Stomach (tissue), 9 donors: ENCODE data around the gene LYVE1. TPM values are rescaled to one million over a fixed set of nuclear protein-coding genes. Genes with fewer than 3 reads are reported as not detected.

Experiments used
- DNase-seq, 2 donors: peaks; one replicate each; pipeline versions ENCODE4 v3.0.0 to v3.0.0-alpha.2; 2013 to 2019
- H3K27ac ChIP-seq, 5 donors: fragments of 200-600 bp in 4 of 5; sonication (generic) in 4 of 5; one replicate each; pipeline ENCODE4 v1.5.1; 2013 to 2019; ENCODE audit warnings: mild to moderate bottlenecking in 1 of 5, moderate library complexity in 1 of 5
- H3K27me3 ChIP-seq, 3 donors: fragments of 200-600 bp; sonication (generic); one replicate each; pipeline ENCODE4 v1.5.1; 2017 to 2019; ENCODE audit warnings: mixed run types in 1 of 3
- H3K36me3 ChIP-seq, 4 donors: fragments of 200-600 bp; sonication (generic); 1 replicate in 3 of 4; 2 replicates in 1 of 4; pipeline ENCODE4 v1.5.1; 2016 to 2019
- H3K4me1 ChIP-seq, 4 donors: fragments of 200-600 bp; sonication (generic); one replicate each; pipeline ENCODE4 v1.5.1; 2016 to 2019
- H3K4me3 ChIP-seq, 4 donors: fragments of 200-600 bp; sonication (generic) in 3 of 4; one replicate each; pipeline ENCODE4 v1.5.1; 2016 to 2019; ENCODE audit warnings: mild to moderate bottlenecking in 1 of 4
- H3K9me3 ChIP-seq, 4 donors: fragments of 200-600 bp; sonication (generic); one replicate each; pipeline ENCODE4 v1.5.1; 2016 to 2019
- EP300 ChIP-seq: sonication (generic); formaldehyde crosslinking; IDR thresholded peaks from one replicate; pipeline ENCODE4 v1.6.1; 2017; ENCODE audit warnings: antibody characterized with exemption
- POLR2A ChIP-seq, 4 donors: fragments of 450-650 bp; IDR thresholded peaks; one replicate each; pipeline ENCODE4 v1.6.1; 2016; ENCODE audit warnings: antibody characterized with exemption in 4 of 4, control low read depth in 2 of 4, mild to moderate bottlenecking in 1 of 4, moderate library complexity in 1 of 4
- POLR2AphosphoS5 ChIP-seq, 3 donors: sonication (generic); formaldehyde crosslinking; IDR thresholded peaks; one replicate each; pipeline ENCODE4 v1.6.1; 2016; ENCODE audit warnings: antibody characterized with exemption in 3 of 3
- WGBS, 5 donors: extraction: QIAGEN DNeasy Blood & Tissue Kit in 3 of 5; methylation state at CpG; one replicate each; pipeline versions ENCODE4 v1.1.5 to v1.1.7; 2013 to 2018; 5-methylcytosine and 5-hydroxymethylcytosine counted together
- intact Hi-C: fragments of 100-400 bp; cut with DNase I; formaldehyde crosslinking; loops from one replicate; pipeline ENCODE4 v1.15.1; 2023; ENCODE audit warnings: low total_unique reads
- polyA plus RNA-seq, 3 donors: library from polyadenylated mRNA; stranded (reverse); fragments of 200-250 nt; gene quantifications; one replicate each; pipeline ENCODE4 v1.2.3, GENCODE V29; 2013
- total RNA-seq, 5 donors: library from RNA; depleted of rRNA; stranded (reverse); fragments of >200 nt; gene quantifications; one replicate each; pipeline versions ENCODE4 v1.1.0 to v1.2.3, GENCODE V29; 2014 to 2016
- TF ChIP-seq, protein P1 (sequence below), 7 experiments: fragments of 450-650 bp in 4 of 7; fragments of 200-600 bp in 3 of 7; sonication (generic) in 3 of 7; IDR thresholded peaks; one replicate each; pipeline ENCODE4 v1.5.1; 2016 to 2019; ENCODE audit warnings: antibody characterized with exemption in 7 of 7, control low read depth in 2 of 7, mild to moderate bottlenecking in 1 of 7
- donor health status: healthy with polysubstance abuse.
- donor health status: Bipolar disorder and iron deficiency.
- donor health status: healthy.

The LYVE1 gene
- total and polyA plus RNA-seq, 8 donors: 5.2 to 149 (median 12.6) TPM

DNA sequence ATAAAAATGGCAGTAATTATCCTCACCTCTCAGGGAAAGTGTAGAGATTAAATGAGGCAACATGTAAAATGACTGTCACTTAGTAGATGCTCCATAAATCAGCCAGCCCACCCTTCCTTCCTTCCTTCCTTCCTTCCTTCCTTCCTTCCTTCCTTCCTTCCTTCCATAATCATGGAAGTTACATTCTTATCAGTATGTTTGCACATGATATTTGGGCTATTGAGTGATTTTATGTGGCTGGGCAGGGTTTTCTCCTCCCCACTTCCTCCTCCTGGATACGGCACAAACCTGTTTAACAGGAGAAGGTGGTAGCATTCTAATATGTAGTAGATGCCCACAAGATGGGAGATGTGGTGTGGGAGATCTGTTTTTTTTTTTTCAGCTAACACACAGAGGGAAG, 11.9 kb downstream of the LYVE1 start:
- H3K27me3 ChIP-seq: no peaks in the 10 kb centered on the region
- peaks cover 0 to 5% (median 2%) of the 10 kb centered on the region in 4 donors for H3K9me3 ChIP-seq
- no peaks in the 10 kb centered on the region for H3K4me1 ChIP-seq
- 15 to 46% (median 32%) methylated on average over 1 of the region's 1 CpG for WGBS, 5 donors
- TF ChIP-seq POLR2AphosphoS5 (IDR thresholded peaks at IDR 0.05): no peak
- TF ChIP-seq POLR2A (IDR thresholded peaks at IDR 0.05): no peak
- TF ChIP-seq, protein P1, sequence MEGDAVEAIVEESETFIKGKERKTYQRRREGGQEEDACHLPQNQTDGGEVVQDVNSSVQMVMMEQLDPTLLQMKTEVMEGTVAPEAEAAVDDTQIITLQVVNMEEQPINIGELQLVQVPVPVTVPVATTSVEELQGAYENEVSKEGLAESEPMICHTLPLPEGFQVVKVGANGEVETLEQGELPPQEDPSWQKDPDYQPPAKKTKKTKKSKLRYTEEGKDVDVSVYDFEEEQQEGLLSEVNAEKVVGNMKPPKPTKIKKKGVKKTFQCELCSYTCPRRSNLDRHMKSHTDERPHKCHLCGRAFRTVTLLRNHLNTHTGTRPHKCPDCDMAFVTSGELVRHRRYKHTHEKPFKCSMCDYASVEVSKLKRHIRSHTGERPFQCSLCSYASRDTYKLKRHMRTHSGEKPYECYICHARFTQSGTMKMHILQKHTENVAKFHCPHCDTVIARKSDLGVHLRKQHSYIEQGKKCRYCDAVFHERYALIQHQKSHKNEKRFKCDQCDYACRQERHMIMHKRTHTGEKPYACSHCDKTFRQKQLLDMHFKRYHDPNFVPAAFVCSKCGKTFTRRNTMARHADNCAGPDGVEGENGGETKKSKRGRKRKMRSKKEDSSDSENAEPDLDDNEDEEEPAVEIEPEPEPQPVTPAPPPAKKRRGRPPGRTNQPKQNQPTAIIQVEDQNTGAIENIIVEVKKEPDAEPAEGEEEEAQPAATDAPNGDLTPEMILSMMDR (IDR thresholded peaks at IDR 0.05): no peak
- TF ChIP-seq EP300: no peak
- no peak overlapping the region for H3K4me3 ChIP-seq
- no peak overlapping the region for H3K27ac ChIP-seq
- peaks cover 0 to 5% (median 0%) of the 10 kb centered on the region in 4 donors for H3K36me3 ChIP-seq
- peak in 1 of 2 donors; percentile 39 for DNase-seq
- intact Hi-C loops: no loop called here

DNA sequence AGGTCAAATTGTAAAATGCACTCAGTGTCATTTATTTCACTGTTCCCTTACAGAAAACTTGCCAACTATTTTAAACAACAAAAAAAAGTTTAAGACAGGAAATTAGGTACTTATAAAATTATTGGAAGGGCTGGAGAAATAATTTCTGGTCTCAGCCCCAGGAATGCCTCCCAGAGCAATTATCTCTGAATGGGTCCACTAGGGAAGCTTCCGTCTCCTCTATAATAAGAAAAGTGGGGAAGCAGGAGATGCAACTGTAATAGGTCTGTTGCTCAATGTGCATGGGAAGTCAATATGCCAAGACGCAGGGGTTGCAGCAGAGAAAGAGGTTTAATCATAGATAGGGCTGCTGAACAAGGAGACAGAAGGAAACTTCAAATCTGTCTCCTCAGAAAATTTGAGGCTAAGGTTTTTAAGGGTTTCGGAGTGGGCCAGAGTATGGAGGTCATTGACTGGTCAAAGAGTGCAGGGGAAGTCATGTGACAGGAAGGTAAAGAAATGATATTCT, 16.6 kb downstream of the LYVE1 start:
- 92 to 97% (median 94%) methylated on average over 3 of the region's 3 CpGs for WGBS, 5 donors
- Histone ChIP-seq H3K4me1 (no peaks in the 10 kb centered on the region), H3K9me3 (peaks cover 0 to 5% (median 2%) of the 10 kb centered on the region in 4 donors), H3K27ac (no peak overlapping the region), H3K27me3 (no peaks in the 10 kb centered on the region), H3K36me3 (no peaks in the 10 kb centered on the region), H3K4me3 (no peak overlapping the region)
- no peak for DNase-seq
- no peak for TF ChIP-seq POLR2AphosphoS5 (IDR thresholded peaks at IDR 0.05)
- TF ChIP-seq, protein P1 (IDR thresholded peaks at IDR 0.05): no peak
- intact Hi-C loops: no loop called here

DNA sequence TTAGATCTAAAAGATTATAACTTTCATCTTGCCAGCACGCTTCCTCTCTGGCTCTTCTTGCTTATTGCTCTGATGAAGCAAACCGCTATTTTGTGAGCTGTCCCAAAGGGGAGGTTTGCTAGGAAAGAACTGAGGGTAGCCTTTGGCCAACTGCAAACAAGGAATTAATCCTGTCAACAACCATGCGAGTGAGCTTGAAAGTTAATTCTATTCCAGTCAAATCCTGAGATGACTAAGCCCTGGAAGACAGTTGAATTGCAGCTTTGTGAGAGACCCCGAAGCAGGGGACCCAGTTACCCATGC, 17.2 kb downstream of the LYVE1 start:
- TF ChIP-seq, protein P1 (IDR thresholded peaks at IDR 0.05): no peak
- no peak for TF ChIP-seq POLR2A (IDR thresholded peaks at IDR 0.05)
- TF ChIP-seq EP300: no peak
- TF ChIP-seq POLR2AphosphoS5 (IDR thresholded peaks at IDR 0.05): no peak
- H3K4me1 ChIP-seq: no peaks in the 10 kb centered on the region
- H3K36me3 ChIP-seq: no peaks in the 10 kb centered on the region
- no peaks in the 10 kb centered on the region for H3K27me3 ChIP-seq
- peaks cover 0 to 5% (median 2%) of the 10 kb centered on the region in 4 donors for H3K9me3 ChIP-seq
- H3K4me3 ChIP-seq: no peak overlapping the region
- 61 to 89% (median 75%) methylated on average over 4 of the region's 4 CpGs for WGBS, 5 donors
- intact Hi-C loops: no loop called here
- no peak overlapping the region for H3K27ac ChIP-seq
- no peak for DNase-seq

DNA sequence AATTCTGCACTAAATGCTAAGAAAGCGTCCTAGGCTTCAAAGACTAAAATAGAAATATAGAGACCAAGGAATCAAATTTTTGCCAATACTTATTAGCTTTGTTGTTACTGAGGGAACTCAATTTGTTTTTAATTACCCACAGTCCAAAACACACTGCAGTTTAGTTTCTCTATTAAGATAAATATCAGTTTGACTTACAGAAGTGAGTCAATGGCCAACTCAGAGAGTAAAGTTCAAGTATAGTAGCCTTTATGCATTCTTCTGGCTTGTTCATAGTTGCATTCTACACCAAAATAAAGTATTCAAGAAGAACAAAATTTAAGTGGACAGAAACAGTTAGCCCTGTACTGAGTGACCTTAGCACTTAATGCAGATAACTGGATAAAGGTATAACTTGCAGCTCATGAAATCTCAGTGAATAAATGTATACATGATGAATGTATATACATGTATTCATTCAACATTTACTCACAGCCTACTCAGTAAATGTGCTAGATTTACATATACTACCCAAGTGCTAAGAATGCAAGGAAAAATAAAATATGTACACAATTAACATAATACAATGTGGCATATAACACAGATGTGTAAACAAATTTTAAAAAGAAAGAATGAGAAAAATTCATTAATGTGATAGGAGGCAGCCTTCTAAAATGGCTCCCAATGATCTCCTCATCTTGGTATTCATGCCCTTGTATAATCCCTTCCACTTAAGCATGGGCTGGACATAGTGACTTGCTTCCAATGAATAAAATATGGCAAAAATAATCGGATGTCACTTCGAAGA, 17.8 kb downstream of the LYVE1 start:
- 81 to 93% (median 87%) methylated on average over 3 of the region's 3 CpGs for WGBS, 5 donors
- Histone ChIP-seq H3K27ac (no peak overlapping the region), H3K9me3 (peaks cover 0 to 5% (median 2%) of the 10 kb centered on the region in 4 donors), H3K4me1 (no peaks in the 10 kb centered on the region), H3K27me3 (no peaks in the 10 kb centered on the region), H3K36me3 (no peaks in the 10 kb centered on the region), H3K4me3 (no peak overlapping the region)
- no peak for DNase-seq
- intact Hi-C loops: no loop called here
- TF ChIP-seq POLR2A (IDR thresholded peaks at IDR 0.05): no peak
- TF ChIP-seq, protein P1 (IDR thresholded peaks at IDR 0.05): no peak
- TF ChIP-seq EP300: no peak
- TF ChIP-seq POLR2AphosphoS5 (IDR thresholded peaks at IDR 0.05): no peak
